K562 (cell line): ENCODE data around the gene SLC25A1. TPM values are rescaled to one million over a fixed set of nuclear protein-coding genes. Genes with fewer than 3 reads are reported as not detected.
A peak's percentile ranks its signal among the peaks of the same experiment; 100 is the strongest.

Experiments used
- HMG20A ChIP-seq: fragments of 450-650 bp; formaldehyde crosslinking; conservative IDR thresholded peaks from 2 replicates; pipeline ENCODE4 v1.4.0; 2020; ENCODE audit warnings: mild to moderate bottlenecking, mixed read lengths
- KAT8 ChIP-seq: fragments of 450-650 bp; IDR thresholded peaks from 2 replicates; pipeline ENCODE4 v1.6.1; 2016; ENCODE audit warnings: low read depth, mild to moderate bottlenecking
- KDM4B ChIP-seq, 2 experiments: fragments of 450-650 bp in 1 of 2; sonication (generic) in 1 of 2; IDR thresholded peaks; 2 replicates each; pipeline ENCODE4 v1.6.1; 2016 to 2017; ENCODE audit warnings: borderline replicate concordance in 2 of 2, antibody characterized with exemption in 1 of 2, low read depth in 1 of 2, mild to moderate bottlenecking in 1 of 2
- NFYB ChIP-seq: IDR thresholded peaks from 2 replicates; pipeline ENCODE4 v1.6.1; 2011; ENCODE audit warnings: mild to moderate bottlenecking, moderate library complexity; ENCODE audit not compliant: insufficient read length; ENCODE audit errors: extremely low read depth
- OTX1 ChIP-seq: fragments of 450-650 bp; formaldehyde crosslinking; IDR thresholded peaks from 2 replicates; pipeline ENCODE4 v1.4.0; 2022; ENCODE audit warnings: mild to moderate bottlenecking
- SRSF9 ChIP-seq: fragments of 200-400 bp; formaldehyde crosslinking; IDR thresholded peaks from 2 replicates; pipeline ENCODE4 v1.6.1; 2017; ENCODE audit warnings: low read depth, low read length, borderline replicate concordance
- TOE1 ChIP-seq, 2 experiments: fragments of 450-650 bp in 1 of 2; sonication (generic) in 1 of 2; formaldehyde crosslinking in 1 of 2; IDR thresholded peaks; 2 replicates each; pipeline versions ENCODE4 v1.7.1 to v1.8.0; 2016 to 2022; ENCODE audit warnings: borderline replicate concordance in 2 of 2, mild to moderate bottlenecking in 2 of 2, antibody characterized with exemption in 1 of 2, inconsistent platforms in 1 of 2, low read depth in 1 of 2, missing genetic modification reagents in 1 of 2, moderate library complexity in 1 of 2
- ZNF133 ChIP-seq: fragments of 250-450 bp; sonication (Bioruptor Pico); IDR thresholded peaks from 2 replicates; pipeline ENCODE4 v1.4.0; 2020; ENCODE audit warnings: mild to moderate bottlenecking
- ZNF507 ChIP-seq: conservative IDR thresholded peaks from 2 replicates; pipeline ENCODE4 v1.6.1; 2017; ENCODE audit warnings: missing genetic modification characterization, missing compliant biosample characterization
- polyA plus RNA-seq, 8 experiments: library from polyadenylated mRNA; depleted of rRNA in 4 of 8; stranded (reverse) in 5 of 8; unstranded in 3 of 8; fragments of >200 nt; fragmentation: Nextera tagmentation in 2 of 8; fragmentation: Illumina TruSeq in 1 of 8; extraction: Ambion mirVana in 2 of 8; extraction: Trizol in 1 of 8; gene quantifications; 2 replicates each; pipeline versions ENCODE4 v1.2.1 to v1.2.3, GENCODE V29; 2011 to 2014; ENCODE audit warnings: inconsistent platforms in 1 of 8, missing spikeins in 1 of 8
- total RNA-seq, 7 experiments: library from RNA; depleted of rRNA in 6 of 7; stranded (reverse); fragments of >200 nt in 6 of 7; fragmentation: Illumina TruSeq in 2 of 7; extraction: Trizol in 2 of 7; gene quantifications; 2 replicates each; pipeline versions ENCODE4 v1.2.1 to v1.2.3, GENCODE V29; 2011 to 2021; ENCODE audit warnings: low replicate concordance in 1 of 7
- TF ChIP-seq, protein P1 (sequence below): fragments of 250-450 bp; sonication (Bioruptor Pico); IDR thresholded peaks from 2 replicates; pipeline ENCODE4 v1.9.0; 2021; ENCODE audit warnings: mild to moderate bottlenecking
- TF ChIP-seq, protein P2 (sequence below): fragments of 250-450 bp; sonication (Bioruptor Pico); IDR thresholded peaks from 2 replicates; pipeline ENCODE4 v1.8.0; 2021; ENCODE audit warnings: moderate library complexity, mild to moderate bottlenecking, inconsistent platforms

SLC25A1 gene
- total and polyA plus RNA-seq, 9 of the 15 experiments (the other 6 are each of a cell fraction or from before 2014, with no cell fraction given), result 11.0 to 408 (median 110) TPM

DNA sequence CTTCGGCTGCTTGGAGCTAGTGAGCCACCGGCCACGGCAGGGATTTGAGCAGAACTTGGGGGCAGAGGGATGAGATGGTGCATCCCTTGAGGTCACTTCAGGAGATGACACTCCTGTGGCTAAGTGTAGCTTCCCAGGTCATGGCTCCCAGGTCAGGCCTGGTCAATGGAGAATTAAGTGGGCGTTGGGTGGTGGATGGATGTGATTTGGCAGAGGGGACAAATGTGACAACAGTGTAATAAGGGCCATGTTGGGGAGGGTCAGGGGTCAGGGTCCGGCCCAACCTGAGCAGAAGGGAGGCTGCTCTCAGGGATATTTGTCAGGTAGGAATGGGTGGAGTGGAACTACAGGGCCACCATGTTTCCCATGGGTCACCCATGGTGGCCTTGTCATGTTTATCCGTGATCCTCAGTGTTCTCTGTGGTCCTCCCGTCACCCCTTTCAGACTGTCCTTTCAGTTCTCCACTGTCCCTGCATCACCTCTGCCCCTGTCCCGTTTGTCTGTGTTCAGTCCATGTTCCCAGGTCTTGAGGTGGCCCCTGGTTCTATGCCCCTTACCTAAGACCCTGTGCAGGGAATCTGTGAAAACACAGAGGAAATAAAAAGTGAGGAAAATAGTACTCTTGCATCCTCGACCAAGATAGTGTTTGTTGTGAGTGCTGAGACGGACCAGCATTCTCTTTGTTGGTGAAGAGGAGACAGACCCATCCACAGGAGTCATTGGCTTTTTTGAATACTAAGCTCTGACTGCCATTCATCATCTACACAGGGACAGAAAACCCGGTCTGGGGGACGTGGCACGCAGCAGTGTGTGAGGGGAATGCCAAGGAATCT lies 6.1 kb downstream of the SLC25A1 start (continued):
- TF ChIP-seq ZNF133 (no peak), KAT8 (no peak), SRSF9 (no peak), TOE1 (IDR thresholded peaks at IDR 0.05; ENCODE audit: borderline replicate concordance) (no peak), TOE1 (CRISPR knock-in tag; IDR thresholded peaks at IDR 0.05; ENCODE audit: borderline replicate concordance, low read depth) (no peak), NFYB (no peak), HMG20A (no peak), KDM4B (IDR thresholded peaks at IDR 0.05; ENCODE audit: borderline replicate concordance in 2 of 2, low read depth in 1 of 2) (no peak), OTX1 (CRISPR knock-in tag) (peak; percentile 85), ZNF507 (tag) (no peak)
- TF ChIP-seq, protein P1, sequence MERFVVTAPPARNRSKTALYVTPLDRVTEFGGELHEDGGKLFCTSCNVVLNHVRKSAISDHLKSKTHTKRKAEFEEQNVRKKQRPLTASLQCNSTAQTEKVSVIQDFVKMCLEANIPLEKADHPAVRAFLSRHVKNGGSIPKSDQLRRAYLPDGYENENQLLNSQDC (CRISPR knock-in tag), result 0 out of 2 replicates have a peak, but pooled peaks have one; percentile 3
- TF ChIP-seq, protein P2, sequence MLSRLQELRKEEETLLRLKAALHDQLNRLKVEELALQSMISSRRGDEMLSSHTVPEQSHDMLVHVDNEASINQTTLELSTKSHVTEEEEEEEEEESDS, result no peak
